Endothelial cell of umbilical vein (primary cell): ENCODE measurements around the gene SOHLH1.

Experiments used
- CTCF ChIP-seq, 2 donors: IDR thresholded peaks; 1 replicate in 1 of 2; 2 replicates in 1 of 2; pipeline ENCODE4 v1.5.1; 2011; ENCODE audit warnings: low read length in 2 of 2, mild to moderate bottlenecking in 2 of 2, moderate library complexity in 2 of 2, control low read depth in 1 of 2, inconsistent platforms in 1 of 2, low read depth in 1 of 2; ENCODE audit not compliant: insufficient read depth in 1 of 2; ENCODE audit errors: extremely low read depth in 1 of 2
- EZH2 ChIP-seq: IDR thresholded peaks from 2 replicates; pipeline ENCODE4 v1.6.1; 2012; ENCODE audit warnings: borderline replicate concordance, low read depth, mild to moderate bottlenecking, moderate library complexity, low read length, inconsistent platforms; ENCODE audit not compliant: severe bottlenecking
- MAX ChIP-seq: IDR thresholded peaks from 2 replicates; pipeline ENCODE4 v1.6.1; 2011; ENCODE audit not compliant: insufficient read depth, insufficient read length
- POLR2A ChIP-seq: IDR thresholded peaks from 2 replicates; pipeline ENCODE4 v1.6.1; 2012; ENCODE audit warnings: low read depth, mild to moderate bottlenecking, control low read depth, low read length
- POLR2AphosphoS5 ChIP-seq: IDR thresholded peaks from 2 replicates; pipeline ENCODE4 v1.6.1; 2012; ENCODE audit warnings: low read depth, mild to moderate bottlenecking, control low read depth, low read length, moderate library complexity; ENCODE audit not compliant: insufficient read depth

GRCh38 chr9:135736979-135737839 lies 37.9 kb upstream of the SOHLH1 start:
- TF ChIP-seq CTCF (IDR thresholded peaks at IDR 0.05; ENCODE audit: extremely low read depth in 1 of 2, insufficient read depth in 1 of 2, low read depth in 1 of 2, low read length in 2 of 2) (no peak), MAX (no peak), EZH2 (no peak), POLR2A (no peak), POLR2AphosphoS5 (no peak)
